Smooth muscle cell (in vitro differentiated cells): Measurements from ENCODE around the gene ZNF770. TPM values are rescaled to one million over a fixed set of nuclear protein-coding genes. Genes with fewer than 3 reads are reported as not detected.

Experiments used
- DNase-seq: peaks from one replicate; lab custom pipeline; 2025; ENCODE audit not compliant: unreplicated experiment; lab: John Stamatoyannopoulos, UW
- H2AFZ ChIP-seq: fragments of 200-600 bp; sonication (generic); 2 replicates; pipeline ENCODE4 v1.6.0; 2016; ENCODE audit warnings: antibody characterized with exemption, low read depth, mild to moderate bottlenecking
- H3F3A ChIP-seq: fragments of 200-600 bp; sonication (generic); 2 replicates; pipeline ENCODE4 v1.6.0; 2017; ENCODE audit warnings: antibody characterized with exemption, low read depth
- H3K27ac ChIP-seq: fragments of 200-600 bp; sonication (generic); 2 replicates; pipeline ENCODE4 v1.5.1; 2016; ENCODE audit warnings: low read depth, mild to moderate bottlenecking
- H3K27me3 ChIP-seq: fragments of 200-600 bp; sonication (generic); 2 replicates; pipeline ENCODE4 v1.6.1; 2016; ENCODE audit warnings: low read depth, mild to moderate bottlenecking
- H3K36me3 ChIP-seq: fragments of 200-600 bp; sonication (generic); 2 replicates; pipeline ENCODE4 v1.5.1; 2016; ENCODE audit warnings: low read depth
- H3K4me1 ChIP-seq: fragments of 200-600 bp; sonication (generic); 2 replicates; pipeline ENCODE4 v1.5.1; 2016; ENCODE audit warnings: low read depth
- H3K4me2 ChIP-seq: fragments of 200-600 bp; sonication (generic); 2 replicates; pipeline ENCODE4 v1.6.0; 2016; ENCODE audit warnings: mild to moderate bottlenecking
- H3K4me3 ChIP-seq: fragments of 200-600 bp; sonication (generic); 2 replicates; pipeline ENCODE4 v1.5.1; 2016; ENCODE audit warnings: mild to moderate bottlenecking
- H3K79me2 ChIP-seq: fragments of 200-600 bp; sonication (generic); 2 replicates; pipeline ENCODE4 v1.6.0; 2016; ENCODE audit warnings: low read depth, mild to moderate bottlenecking
- H3K9ac ChIP-seq: fragments of 200-600 bp; sonication (generic); 2 replicates; pipeline ENCODE4 v1.6.0; 2016; ENCODE audit warnings: low read depth
- H3K9me3 ChIP-seq: fragments of 200-600 bp; sonication (generic); replicated peaks from 2 replicates; pipeline ENCODE4 v1.5.1; 2016; ENCODE audit warnings: low read depth
- H4K20me1 ChIP-seq: fragments of 200-600 bp; sonication (generic); 2 replicates; pipeline ENCODE4 v1.6.0; 2016; ENCODE audit warnings: low read depth
- WGBS: methylation state at CpG from one replicate; pipeline ENCODE4 v1.1.7; 2016; ENCODE audit warnings: low lambda C conversion rate; 5-methylcytosine and 5-hydroxymethylcytosine counted together
- polyA plus RNA-seq: library from polyadenylated mRNA; unstranded; fragments of >200 nt; fragmentation: Nextera tagmentation; extraction: Ambion mirVana; gene quantifications from 2 replicates; pipeline ENCODE4 v1.2.1, GENCODE V29; 2016
- total RNA-seq: library from RNA; depleted of rRNA; stranded (reverse); fragments of >200 nt; gene quantifications from 2 replicates; pipeline ENCODE4 v1.2.3, GENCODE V29; 2014
- TF ChIP-seq, protein P1 (sequence below): fragments of 200-600 bp; sonication (generic); IDR thresholded peaks from 2 replicates; pipeline ENCODE4 v1.5.1; 2017; ENCODE audit warnings: borderline replicate concordance, mild to moderate bottlenecking, antibody characterized with exemption; ENCODE audit not compliant: insufficient read depth, poor library complexity, severe bottlenecking

The ZNF770 gene
- total and polyA plus RNA-seq, 2 experiments from 2014 or later, result 28.7 to 32.4 TPM

DNA sequence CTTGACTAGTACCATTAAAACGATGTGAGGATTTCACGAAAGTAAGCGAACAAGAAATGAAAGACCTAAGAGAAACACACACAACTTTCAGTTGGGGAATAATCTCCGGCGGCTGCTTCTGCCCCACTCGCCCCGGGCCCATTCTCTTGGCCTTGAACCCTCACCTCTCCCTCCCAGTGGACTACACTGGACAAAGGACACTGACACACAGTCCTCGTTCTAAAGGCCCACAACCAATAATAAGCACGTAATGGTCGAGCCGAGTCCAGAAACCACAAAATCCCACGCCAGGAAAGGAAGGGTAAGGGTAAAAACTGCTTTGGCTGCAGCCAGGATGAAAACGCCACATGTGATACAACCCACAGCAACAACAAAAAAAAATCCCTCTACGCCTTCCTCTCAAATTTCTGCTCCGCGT is 469 bp downstream of the ZNF770 start:
- Histone ChIP-seq H3F3A (no peaks in the 10 kb centered on the region), H3K9me3 (no peaks in the 10 kb centered on the region), H3K79me2 (peaks cover 52% of the 10 kb centered on the region), H3K4me3 (peak overlapping the region; percentile 84), H3K4me1 (peaks cover 21% of the 10 kb centered on the region), H4K20me1 (peaks cover 43% of the 10 kb centered on the region), H2AFZ (peak overlapping the region; percentile 100), H3K4me2 (peak overlapping the region; percentile 99), H3K27me3 (no peaks in the 10 kb centered on the region), H3K9ac (peak overlapping the region; percentile 96), H3K36me3 (no peaks in the 10 kb centered on the region), H3K27ac (peak overlapping the region; percentile 96)
- TF ChIP-seq, protein P1, sequence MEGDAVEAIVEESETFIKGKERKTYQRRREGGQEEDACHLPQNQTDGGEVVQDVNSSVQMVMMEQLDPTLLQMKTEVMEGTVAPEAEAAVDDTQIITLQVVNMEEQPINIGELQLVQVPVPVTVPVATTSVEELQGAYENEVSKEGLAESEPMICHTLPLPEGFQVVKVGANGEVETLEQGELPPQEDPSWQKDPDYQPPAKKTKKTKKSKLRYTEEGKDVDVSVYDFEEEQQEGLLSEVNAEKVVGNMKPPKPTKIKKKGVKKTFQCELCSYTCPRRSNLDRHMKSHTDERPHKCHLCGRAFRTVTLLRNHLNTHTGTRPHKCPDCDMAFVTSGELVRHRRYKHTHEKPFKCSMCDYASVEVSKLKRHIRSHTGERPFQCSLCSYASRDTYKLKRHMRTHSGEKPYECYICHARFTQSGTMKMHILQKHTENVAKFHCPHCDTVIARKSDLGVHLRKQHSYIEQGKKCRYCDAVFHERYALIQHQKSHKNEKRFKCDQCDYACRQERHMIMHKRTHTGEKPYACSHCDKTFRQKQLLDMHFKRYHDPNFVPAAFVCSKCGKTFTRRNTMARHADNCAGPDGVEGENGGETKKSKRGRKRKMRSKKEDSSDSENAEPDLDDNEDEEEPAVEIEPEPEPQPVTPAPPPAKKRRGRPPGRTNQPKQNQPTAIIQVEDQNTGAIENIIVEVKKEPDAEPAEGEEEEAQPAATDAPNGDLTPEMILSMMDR, result no peak
- DNase-seq, result no peak
- WGBS, result under 1% methylated on average over 16 of the region's 16 CpGs

DNA sequence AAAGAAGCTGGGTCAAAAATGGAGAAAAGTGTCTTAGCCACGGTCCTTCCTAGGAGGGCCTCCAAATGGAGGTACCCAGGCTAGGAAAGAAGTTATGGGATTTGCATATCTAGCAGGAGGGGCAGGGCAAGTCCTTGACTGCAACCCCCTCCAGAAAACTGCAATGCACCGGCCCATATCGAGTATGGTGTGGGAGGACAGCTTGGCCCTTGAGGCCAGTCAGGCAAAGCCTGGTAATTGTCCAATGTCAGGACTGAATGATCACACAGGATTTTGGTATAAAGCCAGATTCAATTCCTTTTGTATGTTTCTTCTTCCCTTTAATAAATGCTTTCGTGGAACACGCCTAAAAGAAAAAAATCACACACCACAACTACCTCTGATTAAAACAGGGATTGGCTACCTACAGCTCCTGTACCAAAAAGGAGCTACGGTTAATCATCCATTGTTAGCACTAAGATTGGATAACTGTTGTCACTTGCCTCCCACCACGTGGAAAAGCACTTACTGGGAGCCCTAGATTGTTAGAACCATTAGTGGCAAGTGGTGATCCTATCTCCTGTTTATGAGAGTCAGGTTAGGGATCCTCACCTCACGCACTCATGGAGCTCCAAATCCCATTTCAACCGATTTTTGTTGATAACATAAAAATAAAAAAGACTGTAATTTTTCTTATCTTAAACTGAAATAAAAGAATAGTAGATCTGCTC is 1.2 kb downstream of the ZNF770 start:
- 10% methylated on average over 9 of the region's 9 CpGs for WGBS
- Histone ChIP-seq H3K79me2 (peaks cover 52% of the 10 kb centered on the region), H3K27ac (peak overlapping the region; percentile 96), H3K4me2 (peak overlapping the region; percentile 99), H3F3A (no peaks in the 10 kb centered on the region), H3K36me3 (no peaks in the 10 kb centered on the region), H3K9me3 (no peaks in the 10 kb centered on the region), H4K20me1 (peaks cover 43% of the 10 kb centered on the region), H2AFZ (no peak overlapping the region), H3K4me1 (peaks cover 21% of the 10 kb centered on the region), H3K4me3 (peak overlapping the region; percentile 84), H3K27me3 (no peaks in the 10 kb centered on the region), H3K9ac (peak overlapping the region; percentile 96)
- DNase-seq, result no peak
- TF ChIP-seq, protein P1, result no peak

DNA sequence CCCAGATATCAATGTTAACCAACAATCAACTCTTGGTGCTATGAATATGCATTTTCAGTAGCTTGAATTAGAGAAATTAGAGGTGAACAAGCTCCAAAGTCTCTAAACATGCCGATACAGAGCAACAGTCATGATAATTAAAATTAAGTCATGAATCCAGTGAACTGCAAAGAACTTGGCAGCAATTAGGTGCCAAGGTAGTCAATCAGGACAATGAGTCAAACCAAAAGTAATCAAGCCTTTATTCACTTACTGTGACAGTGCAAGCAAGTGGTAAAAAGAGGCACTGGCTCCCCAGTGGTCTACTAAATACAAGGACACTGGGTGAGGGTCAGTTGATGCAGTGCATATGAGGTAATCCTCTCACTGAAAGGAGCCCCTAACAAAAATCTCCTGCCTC is 1.8 kb downstream of the ZNF770 start:
- no peak overlapping the region for H2AFZ ChIP-seq
- 91% methylated on average over 1 of the region's 1 CpG for WGBS
- peak overlapping the region; percentile 96 for H3K9ac ChIP-seq
- H3K27ac ChIP-seq, result peak overlapping the region; percentile 96
- no peak for DNase-seq
- TF ChIP-seq, protein P1, result no peak
- H4K20me1 ChIP-seq, result peaks cover 43% of the 10 kb centered on the region
- no peaks in the 10 kb centered on the region for H3K36me3 ChIP-seq
- peaks cover 21% of the 10 kb centered on the region for H3K4me1 ChIP-seq
- no peaks in the 10 kb centered on the region for H3K9me3 ChIP-seq
- H3K4me3 ChIP-seq, result peak overlapping the region; percentile 84
- no peaks in the 10 kb centered on the region for H3K27me3 ChIP-seq
- peak overlapping the region; percentile 99 for H3K4me2 ChIP-seq
- no peaks in the 10 kb centered on the region for H3F3A ChIP-seq
- peaks cover 55% of the 10 kb centered on the region for H3K79me2 ChIP-seq
